ENCODE measurements around the gene PLXNA4.

GRCh38 chr7:132272763-132273371 lies 303.4 kb downstream of the PLXNA4 start:
- no peak for TF ChIP-seq CTCF (IDR thresholded peaks at IDR 0.05; ENCODE audit: low read length)
- TF ChIP-seq EZH2 (IDR thresholded peaks at IDR 0.05; ENCODE audit: borderline replicate concordance, low read length), result no peak
